Esophagus squamous epithelium (tissue), 4 donors: Measurements from ENCODE around the gene EHD3.

Experiments
- CTCF ChIP-seq, 6 experiments: fragments of 450-650 bp in 4 of 6; fragments of 200-600 bp in 2 of 6; sonication (generic) in 2 of 6; IDR thresholded peaks; one replicate each; pipeline ENCODE4 v1.5.1; 2016 to 2019; ENCODE audit warnings: antibody characterized with exemption in 6 of 6, mild to moderate bottlenecking in 4 of 6, moderate library complexity in 4 of 6
- POLR2A ChIP-seq, 4 donors: fragments of 450-650 bp; IDR thresholded peaks; one replicate each; pipeline ENCODE4 v1.6.1; 2017; ENCODE audit warnings: antibody characterized with exemption in 4 of 4, mild to moderate bottlenecking in 4 of 4, moderate library complexity in 3 of 4

GRCh38 chr2:31205186-31205585 is 28.8 kb upstream of the EHD3 start:
- TF ChIP-seq CTCF (IDR thresholded peaks at IDR 0.05), result no peak
- no peak for TF ChIP-seq POLR2A (IDR thresholded peaks at IDR 0.05)
